Activated CD8-positive, alpha-beta T cell treated with anti-CD3 and anti-CD28 coated beads for 36 hours (primary cell): ENCODE measurements around the gene MRTFB. TPM values are rescaled to one million over a fixed set of nuclear protein-coding genes. Genes with fewer than 3 reads are reported as not detected.

Experiments
- ATAC-seq: fragments of 200-7000 bp; cut with Tn5 transposase; one replicate; pipeline ENCODE4 v1.10.0; 2021; ENCODE audit warnings: mild to moderate bottlenecking, moderate library complexity
- CTCF ChIA-PET: fragments of 350-600 bp; sonication (Branson Sonifier 250); formaldehyde crosslinking; loops from one replicate; lab custom pipeline; 2021; ENCODE audit warnings: antibody characterized with exemption; lab: Charles Lee
- POLR2A ChIA-PET: fragments of 350-600 bp; sonication (Branson Sonifier 250); formaldehyde crosslinking; loops from one replicate; lab custom pipeline; 2021; ENCODE audit warnings: antibody characterized with exemption; lab: Charles Lee
- DNase-seq: peaks from one replicate; pipeline ENCODE4 v3.0.0-alpha.2; 2020
- H3K27ac Mint-ChIP-seq: one replicate; pipeline ENCODE4 v1.8.0; 2021; ENCODE audit warnings: mild to moderate bottlenecking, mixed read lengths
- H3K27me3 Mint-ChIP-seq: one replicate; pipeline ENCODE4 v1.8.0; 2021; ENCODE audit warnings: mixed read lengths
- H3K36me3 Mint-ChIP-seq: one replicate; pipeline ENCODE4 v1.8.0; 2021; ENCODE audit warnings: low read depth, mixed read lengths
- H3K4me1 Mint-ChIP-seq: one replicate; pipeline ENCODE4 v1.8.0; 2021; ENCODE audit warnings: low read depth, mixed read lengths
- H3K4me3 Mint-ChIP-seq: one replicate; pipeline ENCODE4 v1.8.0; 2021; ENCODE audit warnings: mild to moderate bottlenecking, moderate library complexity, mixed read lengths
- H3K9me3 Mint-ChIP-seq: one replicate; pipeline ENCODE4 v1.8.0; 2021; ENCODE audit warnings: mixed read lengths
- CTCF ChIP-seq: fragments of 200-600 bp; IDR thresholded peaks from one replicate; pipeline ENCODE4 v1.8.0; 2022; ENCODE audit warnings: antibody characterized with exemption, mild to moderate bottlenecking
- intact Hi-C: fragments of 100-400 bp; cut with micrococcal nuclease; formaldehyde crosslinking; loops from one replicate; pipeline ENCODE4 v1.10.0; 2022
- total RNA-seq, 2 experiments: library from RNA; stranded (reverse); gene quantifications; one replicate each; pipeline ENCODE4 v1.2.3, GENCODE V29; 2021

Gene MRTFB
- total RNA-seq, 2 experiments from 2014 or later: 10.3 to 12.0 TPM

DNA sequence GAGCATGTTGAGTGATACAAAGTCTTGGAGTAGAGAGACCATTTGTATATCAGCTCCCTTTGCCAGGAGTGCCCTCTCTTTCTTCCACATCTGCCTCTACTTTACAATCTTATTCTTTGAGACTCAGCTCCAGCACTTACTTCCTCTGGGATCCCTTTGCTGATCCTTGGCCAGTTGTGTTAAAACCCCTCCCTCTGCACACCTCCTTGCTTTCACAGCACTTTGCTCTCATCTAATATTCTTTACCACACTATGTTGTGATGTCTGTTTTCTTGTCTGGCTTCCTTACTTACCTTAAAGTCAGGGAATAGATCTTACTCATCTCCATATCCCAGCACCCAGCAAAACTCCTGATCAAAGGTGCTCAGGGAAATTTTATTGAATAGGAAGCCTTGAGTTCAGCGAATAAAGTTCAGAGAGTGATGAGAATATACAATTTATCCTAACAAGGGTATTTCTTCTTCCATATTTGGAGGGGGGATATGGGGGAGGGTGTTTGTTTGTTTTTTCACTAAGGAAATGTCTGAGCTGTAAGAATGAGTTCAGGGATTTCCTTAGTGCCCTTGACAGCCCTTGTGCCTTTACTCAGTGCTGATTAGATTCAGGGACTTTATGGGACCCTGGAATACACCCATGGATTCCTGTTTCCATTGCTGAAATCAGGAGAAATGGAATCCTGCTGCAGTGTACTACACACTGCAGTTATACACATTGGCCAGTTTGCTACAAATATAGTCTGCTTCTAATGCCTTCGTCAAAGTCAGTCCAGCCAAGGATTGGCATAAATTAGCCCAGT is 32.0 kb downstream of the MRTFB start:
- no peaks in the 10 kb centered on the region for H3K9me3 Mint-ChIP-seq
- H3K27ac Mint-ChIP-seq: no peak overlapping the region
- TF ChIP-seq CTCF: no peak
- no peak for ATAC-seq
- POLR2A ChIA-PET: interaction anchor here (0.7 kb wide), 1 partner anchor 21 kb away, joined by 3 read pairs; no protein-coding TSS in a partner anchor
- intact Hi-C loops: no loop called here
- DNase-seq: no peak
- CTCF ChIA-PET: interaction anchor here (0.6 kb wide), 1 partner anchor 136 kb away, joined by 3 read pairs; no protein-coding TSS in a partner anchor
- H3K4me1 Mint-ChIP-seq: peaks cover 34% of the 10 kb centered on the region
- H3K4me3 Mint-ChIP-seq: no peak overlapping the region
- no peaks in the 10 kb centered on the region for H3K36me3 Mint-ChIP-seq
- no peaks in the 10 kb centered on the region for H3K27me3 Mint-ChIP-seq

- ATAC-seq (no peak), DNase-seq (no peak)
- H3K27me3 Mint-ChIP-seq: no peaks in the 10 kb centered on the region
- peaks cover 36% of the 10 kb centered on the region for H3K4me1 Mint-ChIP-seq
- POLR2A ChIA-PET: no interaction called here
- no peak overlapping the region for H3K27ac Mint-ChIP-seq
- H3K9me3 Mint-ChIP-seq: no peaks in the 10 kb centered on the region
- no peak for TF ChIP-seq CTCF
- H3K36me3 Mint-ChIP-seq: no peaks in the 10 kb centered on the region
- intact Hi-C loops: no loop called here
- H3K4me3 Mint-ChIP-seq: no peak overlapping the region
- CTCF ChIA-PET: interaction anchor here (1.1 kb wide), 1 partner anchor 59 kb away, joined by 3 read pairs; no protein-coding TSS in a partner anchor
These were observed 32.9 kb downstream of the MRTFB start for GRCh38 chr16:14104066-14104465.

DNA sequence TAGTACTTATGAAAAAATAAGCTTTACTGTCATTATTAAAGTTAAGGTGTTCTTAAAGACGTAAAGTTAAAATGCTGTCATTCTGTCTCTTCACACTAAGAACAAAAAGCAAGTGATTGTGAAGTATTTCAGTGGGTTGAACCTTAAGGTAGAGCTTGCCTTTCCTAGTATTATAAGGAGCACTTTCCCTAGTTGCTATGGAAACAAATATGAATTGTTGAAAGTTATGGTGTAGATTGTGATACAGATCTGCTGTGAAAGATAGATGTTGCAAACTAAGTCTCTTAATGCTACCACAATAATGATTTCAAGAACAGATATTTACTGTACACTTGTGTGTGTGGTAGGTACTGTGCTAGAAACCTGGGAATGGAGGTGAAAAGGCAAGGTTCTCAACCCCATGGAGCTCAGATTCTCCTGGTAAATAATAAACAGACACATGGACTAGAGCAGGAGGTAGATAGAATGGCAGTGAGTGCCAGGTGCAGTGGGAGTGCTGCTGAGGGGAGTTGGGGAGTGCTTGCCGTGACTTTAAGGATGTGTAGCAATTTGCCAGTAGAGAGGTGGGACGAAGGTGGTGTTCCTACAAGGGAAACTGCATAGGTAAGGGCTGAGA is 34.7 kb downstream of the MRTFB start:
- peaks cover 43% of the 10 kb centered on the region for H3K4me1 Mint-ChIP-seq
- no peak for ATAC-seq
- H3K4me3 Mint-ChIP-seq: no peak overlapping the region
- intact Hi-C loops: no loop called here
- H3K27me3 Mint-ChIP-seq: no peaks in the 10 kb centered on the region
- H3K9me3 Mint-ChIP-seq: no peaks in the 10 kb centered on the region
- TF ChIP-seq CTCF: no peak
- no peaks in the 10 kb centered on the region for H3K36me3 Mint-ChIP-seq
- ChIA-PET POLR2A (no interaction called here), CTCF (interaction anchor here (0.9 kb wide), 1 partner anchor 11 kb away, joined by 4 read pairs; no protein-coding TSS in a partner anchor)
- H3K27ac Mint-ChIP-seq: no peak overlapping the region
- no peak for DNase-seq

- POLR2A ChIA-PET: no interaction called here
- intact Hi-C loops: no loop called here
- Mint-ChIP-seq H3K27ac (no peak overlapping the region), H3K4me3 (no peak overlapping the region), H3K4me1 (peaks cover 42% of the 10 kb centered on the region), H3K9me3 (no peaks in the 10 kb centered on the region), H3K36me3 (no peaks in the 10 kb centered on the region), H3K27me3 (no peaks in the 10 kb centered on the region)
- DNase-seq (no peak), ATAC-seq (no peak)
- CTCF ChIA-PET: no interaction called here
- no peak for TF ChIP-seq CTCF
These were observed 35.3 kb downstream of the MRTFB start for GRCh38 chr16:14106457-14106856.

- ATAC-seq: no peak
- Mint-ChIP-seq H3K27ac (no peak overlapping the region), H3K27me3 (no peaks in the 10 kb centered on the region), H3K4me1 (peaks cover 42% of the 10 kb centered on the region), H3K4me3 (no peak overlapping the region), H3K36me3 (no peaks in the 10 kb centered on the region), H3K9me3 (no peaks in the 10 kb centered on the region)
- ChIA-PET CTCF (interaction anchor here (1.2 kb wide), 1 partner anchor 13 kb away, joined by 3 read pairs; no protein-coding TSS in a partner anchor), POLR2A (no interaction called here)
- TF ChIP-seq CTCF: no peak
- no peak for DNase-seq
- intact Hi-C loops: no loop called here
These were observed 35.8 kb downstream of the MRTFB start for GRCh38 chr16:14106961-14107360.
